NCI-H187 (cell line): ENCODE data around the gene DOK6.
"Not testable (repeated sequence)": the region's sequence is repeated elsewhere in the genome, so short reads cannot be mapped to it uniquely, and the experiment has no call there.

Experiments
- DNase-seq, 2 experiments: peaks; one replicate each; lab custom pipeline; 2025; lab: John Stamatoyannopoulos, UW

Gene DOK6

DNA sequence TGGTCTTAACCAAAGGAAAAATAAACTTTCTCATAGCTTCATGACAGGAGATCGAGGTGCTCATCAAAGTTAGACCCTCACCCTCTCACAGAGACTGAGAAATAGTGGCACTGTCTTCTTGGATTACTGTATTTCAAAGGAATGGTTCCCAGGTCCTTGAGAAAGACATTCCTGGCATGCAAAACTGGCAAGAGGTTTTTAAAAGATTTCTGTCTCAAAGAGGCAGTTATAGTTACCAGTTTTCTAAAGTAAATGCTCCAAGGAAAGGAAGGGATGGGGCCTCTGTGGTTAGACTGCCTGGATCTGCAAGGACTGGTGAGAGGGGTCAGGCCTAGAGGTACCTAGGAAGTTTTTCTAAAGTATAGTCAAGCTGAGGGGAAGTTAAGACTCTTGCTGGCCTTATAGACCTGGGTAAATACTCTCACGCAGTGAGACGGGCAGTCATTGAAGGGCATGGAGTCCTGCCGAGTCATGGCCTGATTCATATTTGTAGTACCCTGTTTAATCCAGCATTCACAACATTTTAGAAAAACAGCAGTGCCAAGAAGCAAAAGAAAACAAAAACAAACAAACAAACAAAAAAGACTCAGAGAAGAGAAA, 226.1 kb downstream of the DOK6 start:
- DNase-seq, result no peak

DNA sequence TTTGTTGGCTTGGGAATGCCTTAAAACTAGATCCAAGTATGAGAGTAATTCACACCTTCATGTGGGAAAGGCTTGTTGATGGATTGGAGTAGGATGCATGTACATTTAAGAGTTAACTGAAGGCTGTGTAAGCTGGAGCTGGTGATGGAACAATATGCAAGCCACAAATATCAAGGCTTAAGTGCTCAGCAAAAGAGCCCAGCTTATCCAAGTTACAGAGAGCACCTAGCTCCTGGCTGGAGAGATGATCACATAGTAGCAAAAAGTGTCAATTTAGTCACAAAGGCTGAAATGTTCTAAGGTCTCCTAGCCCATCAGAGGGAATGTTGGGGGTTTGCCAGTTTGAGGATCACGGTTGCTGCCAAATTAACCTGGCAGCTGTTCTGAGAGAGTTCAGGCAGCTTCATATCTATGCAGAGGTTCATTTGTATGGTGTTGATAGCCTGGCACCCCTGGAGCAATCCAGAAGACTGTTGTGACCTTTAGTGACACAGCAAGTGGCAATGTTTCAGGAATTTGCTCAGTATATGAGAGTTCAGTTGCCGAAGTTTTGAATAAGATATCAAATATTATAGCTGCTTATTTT, 228.2 kb downstream of the DOK6 start:
- DNase-seq, result no peak

DNA sequence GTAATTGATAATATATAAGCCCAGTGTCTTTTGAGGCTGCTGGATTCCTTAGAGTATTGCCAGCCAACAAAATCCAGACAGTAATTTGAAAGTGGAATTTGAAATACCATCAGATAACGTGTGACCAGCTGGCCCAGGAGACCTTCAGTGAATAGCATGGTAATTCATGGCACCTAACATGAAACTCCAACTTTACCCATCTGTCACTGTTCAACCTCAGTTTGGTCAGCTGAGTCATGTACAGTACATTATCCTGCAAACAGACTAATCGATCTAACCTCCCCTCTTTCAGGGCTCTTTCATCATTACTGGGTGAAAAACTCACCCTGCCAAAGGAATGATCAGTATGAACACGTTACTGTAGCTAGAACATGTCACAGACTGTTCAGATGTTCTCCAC, 230.6 kb downstream of the DOK6 start:
- no peak for DNase-seq

DNA sequence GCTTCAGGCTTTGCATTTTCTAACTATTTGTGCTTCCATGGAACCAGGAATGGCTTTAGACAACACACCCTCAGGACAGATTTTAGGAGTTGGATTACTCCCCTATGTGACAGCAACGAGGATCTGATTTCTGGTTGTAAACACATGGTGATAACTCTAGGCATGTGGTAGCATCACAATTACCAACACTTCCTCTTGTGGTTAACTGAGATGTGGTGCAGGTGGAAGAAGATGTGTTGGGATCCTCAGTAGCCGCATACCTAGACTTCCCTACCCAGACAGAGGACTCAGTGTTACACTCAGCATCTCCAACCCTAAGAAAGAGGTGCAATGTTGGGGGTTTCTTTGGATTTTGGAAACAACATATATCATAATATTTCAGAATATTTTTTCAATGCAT, 234.8 kb downstream of the DOK6 start:
- DNase-seq, result no peak

DNA sequence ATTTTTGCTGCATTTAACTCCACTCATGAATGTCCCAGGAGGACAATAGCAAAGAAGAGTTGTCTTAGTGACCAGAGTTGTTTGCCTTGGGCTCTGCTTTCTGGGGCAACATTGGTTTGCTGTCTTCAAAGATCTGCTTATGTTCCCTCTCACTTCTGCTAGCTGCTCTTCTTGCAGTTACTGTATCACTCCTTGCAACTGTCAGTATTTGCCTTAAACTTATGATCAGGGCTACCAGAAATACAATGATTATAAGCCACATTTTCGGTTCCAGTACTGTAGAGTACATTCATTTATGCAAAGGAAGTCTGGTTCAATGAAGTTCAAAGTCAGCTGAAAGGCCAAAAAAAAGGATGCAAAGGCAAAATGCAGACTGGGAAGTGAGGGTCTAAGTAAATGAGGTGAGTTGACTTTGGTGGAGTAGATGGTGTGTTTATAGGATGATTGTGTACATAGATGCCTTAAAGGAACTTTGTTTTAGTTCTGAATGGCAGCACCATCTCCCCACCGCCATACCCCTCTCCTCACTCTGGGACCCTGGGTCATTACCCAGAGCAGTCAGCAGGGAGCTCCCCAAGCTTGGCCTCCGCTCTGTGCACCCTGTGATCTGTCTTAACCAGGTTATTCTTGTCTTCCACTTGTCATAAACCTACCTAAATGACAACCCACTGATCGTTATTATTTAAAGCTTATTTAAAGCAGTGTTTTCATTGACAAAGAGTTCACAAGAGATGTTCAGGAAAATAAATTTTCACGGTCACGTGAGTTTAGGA, 236.0 kb downstream of the DOK6 start:
- DNase-seq, result no peak

DNA sequence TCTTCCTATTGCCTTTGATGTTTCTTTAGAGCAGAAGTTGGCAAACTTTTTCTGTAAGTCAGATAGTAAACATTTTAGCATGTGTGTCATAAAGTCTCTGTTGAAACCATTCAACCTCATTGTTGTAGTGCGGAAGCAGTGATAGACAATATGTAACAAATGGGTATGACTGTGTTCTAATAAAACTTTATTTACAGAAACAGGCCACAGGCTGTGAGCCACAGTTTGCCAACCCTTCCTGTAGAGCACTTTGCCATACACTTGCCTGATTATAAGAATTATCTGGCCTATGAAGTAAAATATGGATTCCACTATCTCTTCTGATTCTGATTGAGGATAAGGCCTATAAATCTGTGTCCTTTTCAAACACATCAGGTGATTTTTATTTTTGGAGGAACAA, 237.4 kb downstream of the DOK6 start:
- no peak for DNase-seq

DNA sequence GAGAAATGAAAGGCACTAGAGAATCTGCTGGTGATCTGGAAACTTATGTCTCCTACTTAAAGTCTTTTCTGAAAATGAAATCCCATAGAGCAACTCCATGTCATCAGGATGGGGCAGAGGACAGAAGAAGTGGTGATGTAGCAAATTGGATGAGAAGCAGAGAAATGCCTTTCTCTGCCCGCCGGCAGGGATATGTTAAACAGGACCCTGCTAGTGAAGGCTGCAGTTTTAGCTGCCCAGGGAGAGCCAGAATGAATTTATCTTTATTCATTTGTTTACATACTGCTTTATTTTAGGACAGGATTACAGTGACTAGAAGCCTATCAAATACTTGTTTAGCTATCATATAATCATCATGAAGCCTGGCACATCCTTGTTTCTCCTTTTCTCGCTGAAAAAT, 247.0 kb downstream of the DOK6 start:
- DNase-seq, result no peak

DNA sequence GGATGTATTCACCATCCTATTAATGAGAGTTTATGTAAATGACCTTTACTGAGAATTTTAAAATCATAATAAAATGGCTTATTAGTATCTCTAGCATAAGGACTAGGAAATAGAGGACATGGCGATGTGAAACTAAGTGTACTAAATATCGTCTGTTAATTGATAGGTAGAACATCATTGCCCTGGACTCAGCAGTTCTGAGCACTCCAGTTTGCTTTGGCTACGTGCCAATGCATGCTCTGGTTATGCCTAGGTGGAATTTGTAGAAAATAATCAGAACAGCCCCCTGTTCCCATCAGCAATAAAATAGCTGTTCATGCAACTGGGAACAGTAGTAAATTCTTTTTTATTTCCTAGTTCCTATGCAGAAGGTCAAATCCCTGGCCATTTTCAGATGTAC, 247.8 kb downstream of the DOK6 start:
- peak in 1 of 2 experiments; percentile 3 for DNase-seq

DNA sequence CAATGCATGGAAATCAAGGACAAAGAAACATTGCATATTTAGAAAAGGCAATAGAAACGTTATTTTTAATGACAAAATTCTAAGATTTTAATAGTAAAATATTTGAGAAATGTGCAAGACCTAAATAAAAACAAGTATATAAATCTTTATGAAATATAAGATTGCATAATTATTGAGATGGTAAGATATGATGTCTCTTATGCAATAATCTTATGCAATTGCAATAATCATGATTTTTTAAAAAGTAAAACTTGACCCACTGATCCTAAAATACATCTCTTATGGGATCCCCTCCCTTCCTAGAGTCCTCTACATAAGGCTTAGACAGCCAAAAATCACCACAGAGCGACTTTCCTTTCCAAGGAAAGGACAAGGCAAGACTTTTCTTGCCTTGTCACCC, 249.0 kb downstream of the DOK6 start:
- no peak for DNase-seq

DNA sequence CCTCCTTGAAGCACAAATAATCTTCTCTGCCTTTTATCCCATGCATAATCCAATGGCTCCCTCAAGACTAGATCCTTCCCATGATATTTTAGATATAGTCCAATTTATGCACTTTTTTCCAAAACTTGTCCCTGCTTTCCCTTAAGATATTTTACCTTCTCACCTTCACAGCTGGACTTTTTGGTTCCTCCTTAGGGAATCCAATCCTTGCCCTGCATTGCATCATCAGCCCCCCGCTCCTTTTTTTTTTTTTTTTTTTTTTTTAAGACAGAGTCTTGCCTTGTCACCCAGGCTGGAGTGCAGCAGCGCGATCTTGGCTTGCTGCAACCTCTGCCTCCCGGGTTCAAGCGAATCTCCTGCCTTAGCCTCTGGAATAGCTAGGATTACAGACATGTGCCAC, 250.6 kb downstream of the DOK6 start:
- DNase-seq, result no peak

DNA sequence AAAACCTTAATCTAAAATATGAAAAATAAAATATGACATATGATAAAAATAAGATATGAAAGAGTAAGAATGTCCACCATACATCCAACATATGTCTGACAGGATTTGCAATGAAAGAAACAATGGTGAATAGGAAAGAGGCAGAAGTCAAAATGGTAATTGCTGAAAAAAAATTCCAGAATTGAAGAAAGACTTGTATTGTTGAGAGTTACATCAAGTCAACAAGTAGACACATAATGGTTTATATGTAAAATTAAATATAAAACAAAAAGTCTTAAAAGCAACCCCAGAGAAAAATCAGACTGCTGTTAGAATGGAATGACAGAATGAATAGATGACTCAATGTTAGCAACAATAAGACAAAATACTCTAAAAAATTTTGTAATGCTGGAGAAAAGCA, 255.1 kb downstream of the DOK6 start:
- no peak for DNase-seq

DNA sequence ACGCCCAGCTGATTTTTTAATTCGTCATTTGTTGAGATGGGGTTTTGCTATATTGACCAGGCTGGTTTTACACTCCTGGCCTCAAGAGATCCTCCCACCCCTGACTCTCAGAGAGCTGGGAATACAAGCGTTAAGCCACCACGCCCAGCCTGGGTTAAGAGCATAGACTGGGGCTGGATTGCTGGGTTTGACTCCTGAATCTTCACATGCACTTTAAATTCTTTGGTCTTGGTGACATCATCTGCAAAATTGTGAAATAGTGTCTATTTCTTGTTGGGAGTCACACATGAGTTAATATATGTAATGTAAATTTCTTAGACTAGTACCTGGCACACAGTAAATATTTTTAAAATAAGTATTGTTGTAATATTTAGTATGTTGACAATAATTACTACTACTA, 257.4 kb downstream of the DOK6 start:
- peak in 1 of 2 experiments; percentile 7 for DNase-seq

DNA sequence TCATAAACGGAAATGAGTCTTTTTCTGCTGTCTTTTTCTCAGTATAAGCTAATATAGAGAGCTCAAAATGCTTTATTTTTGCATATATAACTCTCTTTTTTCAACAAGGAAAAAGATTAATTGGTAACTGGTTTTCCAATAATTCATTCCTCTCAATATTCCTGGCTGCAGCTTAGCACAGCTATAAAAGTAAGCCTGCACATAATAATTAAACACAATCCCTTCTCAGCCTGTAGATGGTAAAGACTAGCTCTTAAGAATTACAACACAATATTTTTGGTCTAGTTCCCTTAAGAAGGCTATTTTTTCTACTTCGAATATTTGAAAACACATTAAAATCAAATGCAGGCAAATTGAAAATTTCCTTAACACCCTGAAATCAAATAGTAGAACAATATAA, 258.0 kb downstream of the DOK6 start:
- no peak for DNase-seq

DNA sequence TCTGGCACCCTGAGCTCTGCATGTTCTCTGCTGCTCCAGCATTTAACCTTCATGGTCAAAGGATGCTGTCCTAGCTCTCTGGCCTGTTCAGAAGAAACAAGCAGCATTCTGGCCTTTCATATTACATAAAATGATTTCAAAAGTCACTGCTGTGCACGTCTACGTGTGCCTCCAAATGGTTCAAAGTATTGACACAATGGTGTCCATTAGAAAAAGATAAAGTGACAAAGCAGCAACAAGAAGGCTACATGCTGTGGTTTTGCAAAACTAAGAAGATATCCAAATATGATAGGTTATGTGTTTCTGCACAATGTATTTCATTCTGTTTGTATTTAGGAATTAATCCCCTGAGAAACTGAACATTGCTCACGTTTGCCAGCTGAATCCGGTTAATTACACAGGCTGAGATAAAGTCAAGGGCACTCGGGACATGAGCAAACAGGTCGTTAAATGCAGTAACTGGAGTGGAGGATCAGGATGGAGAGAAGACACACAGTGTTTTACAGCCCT, 258.5 kb downstream of the DOK6 start:
- DNase-seq, result peak; percentile 12 to 47

DNA sequence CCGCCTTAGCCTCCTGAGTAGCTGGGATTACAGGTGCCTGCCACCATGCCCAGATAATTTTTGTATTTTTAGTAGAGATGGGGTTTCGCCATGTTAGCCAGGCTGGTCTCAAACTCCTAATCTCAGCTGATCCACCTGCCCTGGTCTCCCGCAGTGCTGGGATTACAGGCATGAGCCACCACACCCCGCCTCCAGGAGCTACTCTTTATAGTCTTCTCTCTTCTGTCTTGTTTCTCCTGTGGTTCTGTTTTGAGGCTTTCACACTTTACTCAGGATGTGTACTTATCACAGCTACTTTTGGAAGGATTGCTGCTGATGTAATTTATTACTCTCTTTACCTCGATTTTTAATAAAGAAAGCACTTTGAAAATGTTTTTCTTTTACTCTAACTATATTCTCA, 261.4 kb downstream of the DOK6 start:
- DNase-seq, result not testable (repeated sequence)

DNA sequence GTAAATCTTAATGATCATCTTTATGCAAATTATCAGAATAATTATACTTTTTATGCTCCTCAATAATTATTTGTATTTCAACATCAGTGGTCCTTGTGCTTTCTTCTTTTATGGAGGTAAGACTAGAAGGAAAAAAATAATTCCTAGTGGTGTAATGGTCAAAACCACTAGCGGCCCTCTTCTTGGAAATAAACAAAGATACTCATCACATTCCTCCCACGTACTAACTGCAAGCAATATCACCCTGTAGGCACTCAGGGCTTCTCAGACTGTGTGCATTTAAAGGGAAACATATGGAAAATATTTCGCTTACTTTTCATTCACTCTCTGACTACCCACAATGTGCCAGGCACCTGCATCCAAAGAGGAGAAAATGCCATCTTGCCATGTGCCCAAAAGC, 263.7 kb downstream of the DOK6 start:
- no peak for DNase-seq

DNA sequence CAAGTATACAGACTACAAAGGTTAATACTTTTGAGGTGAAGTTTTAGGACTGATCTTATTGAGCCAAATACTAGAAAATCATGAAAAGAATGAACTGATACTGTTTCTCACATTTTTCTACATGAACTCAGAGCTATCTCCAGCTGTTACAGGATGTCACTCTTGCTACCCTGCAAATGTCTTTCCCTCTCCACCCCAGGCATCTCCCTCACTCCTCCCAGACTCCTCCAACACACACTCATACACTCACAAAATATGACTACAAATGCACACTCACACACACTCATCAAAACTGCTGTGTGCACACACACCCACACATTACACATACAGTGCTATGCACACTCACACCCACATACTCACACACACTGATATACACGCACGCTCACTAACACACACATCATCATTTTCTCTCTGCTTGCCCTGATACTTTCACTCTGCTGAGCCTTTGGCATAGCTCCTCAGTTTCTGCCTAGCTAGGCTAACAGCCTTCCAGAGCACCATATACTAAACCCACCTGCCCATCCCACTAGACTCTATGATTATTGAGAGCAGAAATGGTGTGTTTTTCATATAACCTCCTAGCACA, 273.7 kb downstream of the DOK6 start:
- DNase-seq, result no peak

DNA sequence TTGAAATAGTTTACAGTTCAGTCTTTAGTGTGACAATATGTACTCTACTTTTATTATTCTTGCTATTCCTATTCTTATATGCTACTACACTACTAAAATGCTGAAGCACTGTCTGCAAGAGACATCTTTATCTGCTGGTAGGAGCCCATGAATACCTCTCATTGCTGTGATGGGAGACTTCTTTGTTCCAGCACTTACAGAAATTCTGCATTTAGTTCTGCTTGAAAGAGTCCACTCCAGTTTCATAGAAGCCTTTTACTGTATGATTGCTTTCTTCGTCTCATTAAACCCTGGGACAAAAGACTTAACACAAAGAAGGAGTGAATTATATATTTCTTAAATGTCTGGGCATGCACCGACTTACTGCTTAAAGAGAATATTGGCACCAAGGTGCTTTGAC, 274.3 kb downstream of the DOK6 start:
- DNase-seq, result peak in 1 of 2 experiments; percentile 19

DNA sequence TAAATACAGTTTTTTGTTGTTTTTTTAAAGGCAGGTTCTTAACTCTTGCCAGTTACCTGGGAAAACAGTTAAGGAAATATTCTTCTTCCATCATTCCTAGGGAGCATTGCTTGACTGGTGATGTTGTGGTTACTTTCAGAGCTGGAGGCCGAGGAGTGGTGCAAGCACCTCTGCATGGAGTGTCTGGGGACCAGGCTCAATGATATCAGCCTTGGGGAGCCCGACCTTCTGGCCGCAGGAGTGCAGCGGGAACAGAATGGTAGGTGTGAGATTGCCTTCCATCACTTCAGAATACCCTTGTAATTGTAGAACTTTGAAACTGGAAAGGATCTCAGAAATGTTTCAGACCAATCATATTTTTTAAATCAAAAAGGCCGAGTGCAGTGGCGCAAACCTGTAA, 276.9 kb downstream of the DOK6 start:
- DNase-seq, result no peak

DNA sequence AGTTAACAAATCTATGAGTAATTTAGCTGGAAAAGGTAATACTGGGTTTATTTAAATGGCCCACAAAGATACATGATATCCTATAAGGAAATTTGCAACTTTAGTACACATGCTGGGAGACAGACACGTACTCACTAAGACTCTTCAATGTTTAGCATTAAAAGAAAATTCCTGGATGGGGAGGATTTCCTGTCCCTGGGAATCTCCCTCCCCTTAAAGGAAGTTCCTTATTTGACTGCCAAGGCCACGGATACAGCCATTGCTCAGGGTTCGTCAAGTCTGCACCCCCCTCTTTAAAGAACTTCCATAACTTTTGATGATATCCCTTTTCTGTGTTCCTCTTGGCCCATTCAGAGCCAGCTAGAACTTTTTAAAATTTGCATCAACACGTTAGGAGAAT, 279.4 kb downstream of the DOK6 start:
- no peak for DNase-seq

DNA sequence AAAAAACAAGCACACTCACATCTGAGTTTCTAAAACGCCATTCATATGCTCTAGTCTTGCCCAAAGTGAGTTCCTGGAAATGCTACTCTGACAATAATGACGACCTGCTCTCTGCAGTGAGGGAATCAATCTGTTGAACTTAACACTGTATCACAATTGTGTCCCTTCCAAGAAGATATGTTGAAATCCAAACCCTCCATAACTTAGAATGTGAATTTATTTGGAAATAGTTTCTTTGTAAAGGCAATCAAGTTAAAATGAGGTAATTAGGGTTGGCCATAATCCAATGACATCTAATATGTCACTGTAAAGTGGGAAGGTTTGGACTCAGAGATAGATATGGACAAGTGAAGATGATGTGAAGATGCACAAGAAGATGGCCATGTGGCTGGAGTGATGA, 282.5 kb downstream of the DOK6 start:
- no peak for DNase-seq

DNA sequence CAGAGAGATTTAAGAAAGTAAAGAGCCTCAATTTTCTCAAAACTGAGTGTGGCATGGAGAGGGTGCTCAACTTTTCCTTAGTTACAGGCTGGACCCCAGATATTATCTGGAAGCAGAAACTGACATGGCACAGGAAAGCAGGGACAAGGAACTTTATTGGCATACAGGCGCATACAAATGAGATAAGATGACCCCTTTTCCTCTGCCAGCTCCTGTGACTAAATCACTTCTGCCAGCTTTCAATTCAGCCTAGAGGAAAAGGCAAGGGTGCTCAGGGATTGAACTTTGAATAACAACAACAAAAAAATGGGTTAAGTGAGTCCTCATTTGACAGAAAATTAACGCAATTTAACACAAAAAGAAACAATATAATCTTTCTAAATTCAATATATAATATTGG, 284.1 kb downstream of the DOK6 start:
- DNase-seq, result no peak

DNA sequence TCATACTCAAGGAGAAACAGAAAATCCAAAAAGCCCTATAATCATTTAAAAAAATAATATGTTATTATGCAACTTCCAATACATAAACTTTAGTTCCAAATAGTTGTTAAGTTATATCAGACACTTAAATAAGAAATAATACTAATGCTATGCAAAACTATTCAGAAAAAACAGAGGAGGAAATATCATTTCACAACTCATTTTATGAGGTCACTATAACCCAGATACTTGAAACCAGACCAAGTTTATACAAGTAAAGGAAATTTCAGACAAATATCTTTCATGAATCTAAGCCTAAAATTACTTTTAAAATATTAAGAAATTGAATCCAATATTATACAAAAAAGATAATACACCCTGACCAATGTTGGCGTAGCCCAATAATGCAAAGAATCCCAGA, 286.2 kb downstream of the DOK6 start:
- no peak for DNase-seq
